Skeletal muscle tissue (tissue), 4 donors: ENCODE data around the gene PDE5A. TPM values are rescaled to one million over a fixed set of nuclear protein-coding genes. Genes with fewer than 3 reads are reported as not detected.

Experiments used
- H3K27ac ChIP-seq: one replicate; pipeline ENCODE4 v1.7.0; 2013; ENCODE audit warnings: mild to moderate bottlenecking, low read depth, low read length, inconsistent platforms
- H3K27me3 ChIP-seq, 3 donors: one replicate each; pipeline ENCODE4 v1.7.0; 2013; ENCODE audit warnings: low read length in 3 of 3; ENCODE audit not compliant: control insufficient read depth in 3 of 3, insufficient read depth in 3 of 3
- H3K36me3 ChIP-seq, 3 donors: one replicate each; pipeline ENCODE4 v1.7.0; 2013; ENCODE audit warnings: low read length in 3 of 3; ENCODE audit not compliant: control insufficient read depth in 3 of 3, insufficient read depth in 3 of 3
- H3K4me1 ChIP-seq, 3 donors: one replicate each; pipeline ENCODE4 v1.7.0; 2013; ENCODE audit warnings: low read length in 3 of 3, mild to moderate bottlenecking in 3 of 3; ENCODE audit not compliant: control insufficient read depth in 3 of 3, insufficient read depth in 3 of 3
- H3K4me3 ChIP-seq, 3 donors: one replicate each; pipeline ENCODE4 v1.7.0; 2013; ENCODE audit warnings: low read length in 3 of 3
- H3K9ac ChIP-seq, 3 donors: one replicate each; pipeline ENCODE4 v1.7.0; 2013; ENCODE audit warnings: low read length in 3 of 3, mild to moderate bottlenecking in 3 of 3, moderate library complexity in 2 of 3, low read depth in 1 of 3
- H3K9me3 ChIP-seq, 3 donors: one replicate each; pipeline ENCODE4 v1.7.0; 2013; ENCODE audit warnings: low read length in 3 of 3; ENCODE audit not compliant: control insufficient read depth in 3 of 3
- total RNA-seq: library from RNA; depleted of rRNA; stranded (reverse); fragments of >200 nt; gene quantifications from one replicate; pipeline ENCODE4 v1.2.3, GENCODE V29; 2014
- donor health status: Osteomylitis.

Gene PDE5A
- total RNA-seq: 27.7 TPM

- Histone ChIP-seq H3K4me3 (peak within 1 kb of the TSS; percentile 84 to 94 (median 90)), H3K9ac (peak within 1 kb of the TSS; percentile 84 to 88 (median 88)), H3K27ac (peak within 1 kb of the TSS; percentile 82), H3K9me3 (no peaks in the 10 kb centered on the region), H3K4me1 (peaks cover 0 to 20% (median 9%) of the 10 kb centered on the region in 3 donors), H3K36me3 (no peaks in the 10 kb centered on the region), H3K27me3 (no peaks in the 10 kb centered on the region)
These were observed at the start of gene PDE5A for GRCh38 chr4:119628281-119629141. Gene PDE5A, minus strand, starts transcription at chr4:119628804. Its CDS starts 133 bp downstream, at chr4:119628671.

GRCh38 chr4:119676101-119676500 is 47.5 kb upstream of the PDE5A start:
- H3K4me3 ChIP-seq: no peak overlapping the region
- H3K4me1 ChIP-seq: no peaks in the 10 kb centered on the region
- no peaks in the 10 kb centered on the region for H3K36me3 ChIP-seq
- no peak overlapping the region for H3K9ac ChIP-seq
- no peak overlapping the region for H3K27ac ChIP-seq
- no peaks in the 10 kb centered on the region for H3K9me3 ChIP-seq
- no peaks in the 10 kb centered on the region for H3K27me3 ChIP-seq

- no peaks in the 10 kb centered on the region for H3K27me3 ChIP-seq
- H3K36me3 ChIP-seq: no peaks in the 10 kb centered on the region
- no peak overlapping the region for H3K27ac ChIP-seq
- no peak overlapping the region for H3K4me3 ChIP-seq
- no peak overlapping the region for H3K9ac ChIP-seq
- no peaks in the 10 kb centered on the region for H3K9me3 ChIP-seq
- H3K4me1 ChIP-seq: no peaks in the 10 kb centered on the region
These were observed 46.8 kb upstream of the PDE5A start for GRCh38 chr4:119675391-119675790.

- Histone ChIP-seq H3K27me3 (no peaks in the 10 kb centered on the region), H3K4me3 (no peak overlapping the region), H3K9ac (no peak overlapping the region), H3K9me3 (no peaks in the 10 kb centered on the region), H3K36me3 (no peaks in the 10 kb centered on the region), H3K4me1 (no peaks in the 10 kb centered on the region), H3K27ac (no peak overlapping the region)
These were observed 44.3 kb upstream of the PDE5A start for GRCh38 chr4:119672938-119673337.

DNA sequence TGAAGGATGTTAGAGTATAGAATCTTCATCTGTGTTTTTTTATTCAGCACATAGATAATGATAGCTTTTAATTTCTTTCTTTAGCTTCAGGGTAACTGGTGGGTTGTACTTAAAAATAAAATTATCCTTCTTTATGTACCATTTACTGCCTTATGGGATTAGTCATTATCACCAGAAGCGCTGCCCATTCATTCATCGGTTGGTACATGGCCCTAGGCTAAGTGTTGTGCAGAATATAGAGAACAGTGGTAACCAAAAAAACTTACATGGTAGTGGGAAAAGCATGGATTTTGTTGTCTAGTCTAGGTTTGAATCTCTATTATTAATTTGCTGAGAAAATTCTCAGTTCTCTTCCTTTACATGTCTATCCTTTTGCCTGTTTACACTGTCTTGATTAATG is 43.5 kb upstream of the PDE5A start:
- Histone ChIP-seq H3K9ac (no peak overlapping the region), H3K36me3 (no peaks in the 10 kb centered on the region), H3K4me1 (no peaks in the 10 kb centered on the region), H3K4me3 (no peak overlapping the region), H3K27me3 (no peaks in the 10 kb centered on the region), H3K9me3 (no peaks in the 10 kb centered on the region), H3K27ac (no peak overlapping the region)

- Histone ChIP-seq H3K9ac (no peak overlapping the region), H3K27ac (no peak overlapping the region), H3K27me3 (no peaks in the 10 kb centered on the region), H3K9me3 (no peaks in the 10 kb centered on the region), H3K36me3 (no peaks in the 10 kb centered on the region), H3K4me3 (no peak overlapping the region), H3K4me1 (no peaks in the 10 kb centered on the region)
These were observed 42.6 kb upstream of the PDE5A start for GRCh38 chr4:119671205-119671604.

DNA sequence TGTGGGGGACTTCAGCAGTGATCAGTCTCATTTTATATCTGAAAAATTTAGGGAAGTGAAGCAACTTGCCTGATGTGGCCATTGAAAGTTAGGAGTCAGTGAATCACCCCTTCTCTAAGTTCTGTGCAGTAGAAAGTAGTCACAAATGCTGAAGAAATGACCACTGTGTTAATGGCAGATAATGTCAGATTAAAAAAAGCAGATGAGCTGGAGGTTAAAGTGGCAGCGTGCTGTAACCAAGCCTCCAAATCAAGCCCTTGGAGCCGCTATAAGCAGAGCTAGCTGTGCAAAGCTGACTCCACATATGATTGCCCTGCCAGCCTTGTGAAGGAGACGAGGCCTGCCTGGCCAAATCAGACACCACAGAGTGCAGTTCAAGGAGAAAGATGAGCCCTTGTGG is 39.2 kb upstream of the PDE5A start:
- Histone ChIP-seq H3K4me3 (no peak overlapping the region), H3K27ac (no peak overlapping the region), H3K9me3 (no peaks in the 10 kb centered on the region), H3K9ac (no peak overlapping the region), H3K4me1 (no peaks in the 10 kb centered on the region), H3K27me3 (no peaks in the 10 kb centered on the region), H3K36me3 (no peaks in the 10 kb centered on the region)

DNA sequence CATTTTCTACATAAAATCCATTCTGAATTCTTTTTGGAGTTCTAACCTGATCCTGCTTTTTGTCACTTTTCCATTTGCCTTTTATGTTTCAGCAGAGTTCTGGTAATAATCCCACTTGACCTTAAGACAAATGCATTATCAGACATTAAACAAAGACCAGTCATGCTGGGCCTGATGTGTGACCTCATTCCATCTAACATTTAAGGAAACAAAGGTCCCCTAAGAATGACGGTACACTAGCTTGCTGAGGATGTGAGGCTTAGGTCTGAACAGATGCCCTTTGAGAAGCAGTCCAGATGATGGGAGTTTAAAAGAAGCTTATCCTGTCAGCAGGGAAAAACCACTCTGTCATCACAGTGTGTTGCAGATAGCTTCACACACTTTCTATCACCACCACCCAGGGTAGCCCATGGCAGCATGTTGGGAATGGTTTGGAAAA is 38.1 kb upstream of the PDE5A start:
- no peaks in the 10 kb centered on the region for H3K36me3 ChIP-seq
- H3K4me3 ChIP-seq: no peak overlapping the region
- no peaks in the 10 kb centered on the region for H3K4me1 ChIP-seq
- no peak overlapping the region for H3K27ac ChIP-seq
- H3K9me3 ChIP-seq: no peaks in the 10 kb centered on the region
- no peaks in the 10 kb centered on the region for H3K27me3 ChIP-seq
- H3K9ac ChIP-seq: no peak overlapping the region

DNA sequence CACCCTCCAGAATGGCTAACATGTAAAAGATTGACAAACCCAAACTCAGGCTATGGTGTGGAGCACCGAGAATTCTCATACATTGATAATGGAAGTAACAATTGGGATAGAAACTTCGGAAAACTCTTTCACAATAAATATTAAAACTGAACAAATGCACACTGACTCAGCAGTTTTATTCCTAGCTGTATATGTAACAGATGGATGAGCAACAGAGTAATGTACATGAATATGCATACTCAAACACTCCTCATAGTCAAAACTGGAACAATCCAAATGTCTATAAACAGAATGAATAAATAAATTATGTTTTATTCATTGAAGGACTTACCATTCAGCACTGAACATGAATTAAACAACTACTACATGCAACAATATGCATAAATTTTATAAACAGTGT is 37.1 kb upstream of the PDE5A start:
- H3K4me1 ChIP-seq: no peaks in the 10 kb centered on the region
- no peak overlapping the region for H3K4me3 ChIP-seq
- no peaks in the 10 kb centered on the region for H3K9me3 ChIP-seq
- no peaks in the 10 kb centered on the region for H3K36me3 ChIP-seq
- no peak overlapping the region for H3K27ac ChIP-seq
- H3K27me3 ChIP-seq: no peaks in the 10 kb centered on the region
- no peak overlapping the region for H3K9ac ChIP-seq

DNA sequence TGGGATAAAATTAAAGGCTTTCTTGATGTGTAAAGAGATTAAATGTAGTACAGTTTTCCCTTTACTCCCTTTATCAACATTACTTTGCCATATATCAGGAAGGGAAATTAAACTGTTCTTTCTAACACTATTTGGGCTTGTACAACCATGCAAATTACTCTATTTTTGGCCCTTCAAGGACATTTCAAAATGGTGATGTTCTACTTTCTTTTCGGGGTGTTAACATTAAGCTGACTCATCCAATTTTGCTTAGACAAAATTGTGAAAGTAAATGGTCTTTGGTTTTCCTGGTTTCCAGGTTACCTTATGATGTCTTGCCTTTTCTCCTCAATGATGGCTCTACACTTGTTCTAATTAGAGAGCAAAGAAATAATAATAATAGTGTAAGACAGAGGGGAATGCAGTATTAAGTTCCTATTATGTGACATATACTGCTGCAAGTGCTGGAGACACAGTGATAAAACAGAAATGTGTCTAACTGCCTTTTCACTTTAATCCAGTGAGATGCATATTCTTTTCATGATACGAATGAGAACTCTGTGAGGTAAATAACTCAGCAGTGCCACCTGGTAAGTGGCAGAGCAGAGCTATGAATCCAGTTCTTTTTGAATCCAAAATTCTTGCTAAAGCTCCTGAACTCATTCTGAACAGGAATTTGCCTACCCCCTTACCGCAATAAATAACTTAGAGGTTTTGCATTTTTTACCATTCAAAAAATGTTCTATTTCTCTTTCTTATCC is 35.7 kb upstream of the PDE5A start:
- no peaks in the 10 kb centered on the region for H3K27me3 ChIP-seq
- H3K9ac ChIP-seq: no peak overlapping the region
- no peaks in the 10 kb centered on the region for H3K4me1 ChIP-seq
- no peak overlapping the region for H3K27ac ChIP-seq
- H3K4me3 ChIP-seq: peak overlapping the region in 1 of 3 donors; percentile 6
- no peaks in the 10 kb centered on the region for H3K36me3 ChIP-seq
- no peaks in the 10 kb centered on the region for H3K9me3 ChIP-seq
